Ovary (tissue), 9 donors: ENCODE measurements around the gene HSPA1L. TPM values are rescaled to one million over a fixed set of nuclear protein-coding genes. Genes with fewer than 3 reads are reported as not detected.

ENCODE experiments used
- DNase-seq, 5 donors: peaks; one replicate each; pipeline ENCODE4 v3.0.0-alpha.2; 2019 to 2020
- H3K27ac ChIP-seq, 2 donors: fragments of 200-600 bp; one replicate each; pipeline versions ENCODE4 v1.5.1 to v1.8.0; 2019 to 2022
- H3K27me3 ChIP-seq: fragments of 200-600 bp; one replicate; pipeline ENCODE4 v1.8.0; 2022
- H3K36me3 ChIP-seq: fragments of 200-600 bp; sonication (generic); one replicate; pipeline ENCODE4 v1.5.1; 2019
- H3K4me1 ChIP-seq: one replicate; pipeline ENCODE4 v1.8.1; 2013; ENCODE audit warnings: mild to moderate bottlenecking, moderate library complexity; ENCODE audit not compliant: insufficient read depth
- H3K4me3 ChIP-seq: fragments of 200-600 bp; sonication (generic); one replicate; pipeline ENCODE4 v1.5.1; 2017
- H3K9me3 ChIP-seq, 2 donors: fragments of 200-600 bp in 1 of 2; sonication (generic) in 1 of 2; one replicate each; pipeline versions ENCODE4 v1.5.1 to v1.8.1; 2013 to 2019; ENCODE audit warnings: mild to moderate bottlenecking in 1 of 2, moderate library complexity in 1 of 2
- EP300 ChIP-seq: sonication (generic); formaldehyde crosslinking; IDR thresholded peaks from one replicate; pipeline ENCODE4 v1.6.1; 2017; ENCODE audit warnings: antibody characterized with exemption
- POLR2A ChIP-seq: fragments of 450-650 bp; IDR thresholded peaks from one replicate; pipeline ENCODE4 v1.6.1; 2017; ENCODE audit warnings: antibody characterized with exemption, mild to moderate bottlenecking, moderate library complexity
- WGBS, 3 donors: extraction: QIAGEN DNeasy Blood & Tissue Kit in 1 of 3; methylation state at CpG; one replicate each; pipeline versions ENCODE4 v1.1.5 to v1.1.7; 2013 to 2017; 5-methylcytosine and 5-hydroxymethylcytosine counted together
- intact Hi-C, 4 donors: fragments of 100-400 bp; cut with DNase I; formaldehyde crosslinking; loops; one replicate each; pipeline versions ENCODE4 v1.11.0 to v1.15.1; 2022 to 2023
- polyA plus RNA-seq, 2 donors: library from polyadenylated mRNA; stranded (reverse); fragments of 200-250 nt in 1 of 2; fragments of 350-450 nt in 1 of 2; fragmentation: Illumina TruSeq in 1 of 2; extraction: RNeasy Lipid Tissue Mini Kit (QIAGEN cat#74804) in 1 of 2; gene quantifications; one replicate each; pipeline ENCODE4 v1.2.3, GENCODE V29; 2013 to 2014
- total RNA-seq, 7 donors: library from RNA; depleted of rRNA in 2 of 7; stranded (reverse); fragments of >200 nt in 2 of 7; fragmentation: NEBNext Ultra II Directional in 3 of 7; extraction: Animal tissue kit (Norgen Biotek cat#: 25700) in 3 of 7; gene quantifications; one replicate each; pipeline versions ENCODE4 v1.1.0 to v1.2.4, GENCODE V29; 2016 to 2023
- TF ChIP-seq, protein P1 (sequence below), 3 donors: fragments of 450-650 bp in 2 of 3; fragments of 200-600 bp in 1 of 3; IDR thresholded peaks; one replicate each; pipeline versions ENCODE4 v1.5.1 to v1.8.0; 2016 to 2022; ENCODE audit warnings: antibody characterized with exemption in 3 of 3, mild to moderate bottlenecking in 1 of 3
- donor health status: DM: no; HTN: no; CAD: no; lungs with moderate emphysema.
- donor health status: DM: no; HTN: no; CAD: no.
- donor health status: Bipolar disorder and iron deficiency.
- donor health status: DM: yes; HTN: yes; CAD: no.
- donor health status: DM: no; HTN: no; CAD: no.
- donor health status: DM: yes; HTN: yes; CAD: no.

The HSPA1L gene
- total and polyA plus RNA-seq, 9 donors, result 1.3 to 6.1 (median 3.9) TPM

DNA sequence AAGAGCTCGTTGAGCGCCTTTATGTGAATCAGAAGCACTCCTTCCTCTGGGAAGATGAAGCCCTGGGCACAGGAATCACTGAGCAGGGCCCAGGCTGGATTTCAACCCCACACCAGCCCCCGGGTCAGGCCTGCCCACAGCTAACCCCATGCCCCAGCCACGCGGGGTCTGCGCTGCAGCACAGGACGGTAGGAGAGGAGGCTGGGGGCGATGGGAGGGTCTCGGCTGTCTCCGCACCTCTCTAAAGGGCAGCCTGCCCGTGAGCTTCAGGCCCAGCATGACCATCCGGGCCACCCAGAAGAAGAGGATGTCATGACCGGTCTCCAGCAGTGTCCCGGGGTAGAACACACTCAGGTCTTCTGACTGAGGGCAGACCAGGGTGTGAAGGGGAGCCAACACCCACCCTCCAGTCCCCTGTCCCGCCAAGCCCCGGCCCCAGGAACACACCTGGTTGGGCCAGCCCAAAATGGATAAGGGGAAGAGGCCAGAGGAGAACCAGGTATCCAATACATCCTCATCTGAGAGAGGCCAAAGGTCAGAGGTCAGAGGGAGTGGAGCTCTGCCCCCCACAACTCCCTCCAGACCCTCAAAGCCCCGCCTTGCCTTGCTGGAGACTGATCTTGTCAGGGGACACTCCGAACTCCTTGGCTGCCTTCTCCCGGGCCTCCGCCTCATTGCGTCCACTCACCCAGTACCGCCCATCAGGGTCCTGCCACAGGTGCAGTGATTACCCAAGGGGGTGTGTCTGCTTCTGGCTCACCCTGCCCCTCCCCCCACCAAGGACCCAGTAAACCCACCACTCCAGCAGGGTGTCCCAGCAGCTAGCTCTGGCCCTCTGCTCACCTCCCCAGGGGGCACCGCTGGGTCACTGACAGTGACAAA lies 33.6 kb downstream of the HSPA1L start:
- intact Hi-C loops, result loop anchor here in 1 of 4 donors (5.0 kb wide), 1 partner anchor 39 kb away; the partner anchor contains the start of gene MSH5
- no peak for TF ChIP-seq EP300
- TF ChIP-seq POLR2A, result no peak
- TF ChIP-seq, protein P1, sequence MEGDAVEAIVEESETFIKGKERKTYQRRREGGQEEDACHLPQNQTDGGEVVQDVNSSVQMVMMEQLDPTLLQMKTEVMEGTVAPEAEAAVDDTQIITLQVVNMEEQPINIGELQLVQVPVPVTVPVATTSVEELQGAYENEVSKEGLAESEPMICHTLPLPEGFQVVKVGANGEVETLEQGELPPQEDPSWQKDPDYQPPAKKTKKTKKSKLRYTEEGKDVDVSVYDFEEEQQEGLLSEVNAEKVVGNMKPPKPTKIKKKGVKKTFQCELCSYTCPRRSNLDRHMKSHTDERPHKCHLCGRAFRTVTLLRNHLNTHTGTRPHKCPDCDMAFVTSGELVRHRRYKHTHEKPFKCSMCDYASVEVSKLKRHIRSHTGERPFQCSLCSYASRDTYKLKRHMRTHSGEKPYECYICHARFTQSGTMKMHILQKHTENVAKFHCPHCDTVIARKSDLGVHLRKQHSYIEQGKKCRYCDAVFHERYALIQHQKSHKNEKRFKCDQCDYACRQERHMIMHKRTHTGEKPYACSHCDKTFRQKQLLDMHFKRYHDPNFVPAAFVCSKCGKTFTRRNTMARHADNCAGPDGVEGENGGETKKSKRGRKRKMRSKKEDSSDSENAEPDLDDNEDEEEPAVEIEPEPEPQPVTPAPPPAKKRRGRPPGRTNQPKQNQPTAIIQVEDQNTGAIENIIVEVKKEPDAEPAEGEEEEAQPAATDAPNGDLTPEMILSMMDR (IDR thresholded peaks at IDR 0.05), result no peak
- H3K36me3 ChIP-seq, result no peaks in the 10 kb centered on the region
- WGBS, 3 donors, result 92 to 95% (median 93%) methylated on average over 23 of the region's 23 CpGs
- no peak for DNase-seq
- H3K4me3 ChIP-seq, result no peak overlapping the region
- H3K27me3 ChIP-seq, result no peaks in the 10 kb centered on the region
- H3K9me3 ChIP-seq, result no peaks in the 10 kb centered on the region
- H3K27ac ChIP-seq, result no peak overlapping the region
- H3K4me1 ChIP-seq, result peaks cover 11% of the 10 kb centered on the region

- no peak for TF ChIP-seq POLR2A
- Histone ChIP-seq H3K27me3 (no peaks in the 10 kb centered on the region), H3K4me1 (peaks cover 11% of the 10 kb centered on the region), H3K27ac (no peak overlapping the region), H3K36me3 (no peaks in the 10 kb centered on the region), H3K9me3 (no peaks in the 10 kb centered on the region), H3K4me3 (no peak overlapping the region)
- intact Hi-C loops, result loop anchor here in 1 of 4 donors (5.0 kb wide), 1 partner anchor 38 kb away; the partner anchor contains the start of gene MSH5
- DNase-seq, result no peak
- WGBS, 3 donors, result 84 to 89% (median 87%) methylated on average over 20 of the region's 20 CpGs
Measured at GRCh38 chr6:31780507-31781243, 34.4 kb downstream of the HSPA1L start.

DNA sequence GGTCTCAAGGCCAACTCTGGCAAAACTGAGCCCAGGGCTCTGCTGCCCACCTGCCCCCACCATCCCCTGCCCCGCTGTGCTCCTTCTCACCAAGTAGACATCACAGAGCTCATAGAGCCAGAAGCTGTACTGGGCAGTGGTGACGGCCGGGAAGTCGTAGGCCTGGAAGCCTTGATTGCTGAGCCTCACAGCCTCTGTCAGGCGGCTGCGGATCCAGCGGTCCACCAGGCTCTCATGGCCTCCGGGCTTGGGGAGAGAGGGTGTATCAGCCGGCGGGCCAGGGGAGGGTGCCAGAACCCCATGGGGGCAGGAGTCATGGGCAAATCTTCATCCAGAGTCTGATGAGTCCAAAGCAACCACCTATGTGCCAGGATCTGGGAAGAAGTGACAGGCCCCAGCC lies 35.2 kb downstream of the HSPA1L start:
- no peak for DNase-seq
- H3K27me3 ChIP-seq, result no peaks in the 10 kb centered on the region
- 89 to 97% (median 92%) methylated on average over 10 of the region's 10 CpGs for WGBS, 3 donors
- no peaks in the 10 kb centered on the region for H3K36me3 ChIP-seq
- no peaks in the 10 kb centered on the region for H3K9me3 ChIP-seq
- TF ChIP-seq EP300, result no peak
- TF ChIP-seq, protein P1 (IDR thresholded peaks at IDR 0.05), result no peak
- no peak for TF ChIP-seq POLR2A
- no peak overlapping the region for H3K27ac ChIP-seq
- peaks cover 11% of the 10 kb centered on the region for H3K4me1 ChIP-seq
- no peak overlapping the region for H3K4me3 ChIP-seq
- intact Hi-C loops, result loop anchor here in 1 of 4 donors (5.0 kb wide), 1 partner anchor 38 kb away; the partner anchor contains the start of gene MSH5

GRCh38 chr6:31778999-31779885 lies 35.8 kb downstream of the HSPA1L start:
- no peaks in the 10 kb centered on the region for H3K36me3 ChIP-seq
- TF ChIP-seq, protein P1 (IDR thresholded peaks at IDR 0.05), result no peak
- no peak for TF ChIP-seq POLR2A
- no peak for TF ChIP-seq EP300
- intact Hi-C loops, result no loop called here
- WGBS, 3 donors, result 89 to 94% (median 93%) methylated on average over 43 of the region's 43 CpGs
- H3K27me3 ChIP-seq, result no peaks in the 10 kb centered on the region
- peaks cover 11% of the 10 kb centered on the region for H3K4me1 ChIP-seq
- no peaks in the 10 kb centered on the region for H3K9me3 ChIP-seq
- no peak overlapping the region for H3K4me3 ChIP-seq
- DNase-seq, result no peak
- H3K27ac ChIP-seq, result no peak overlapping the region
